ENCODE measurements around the gene EPHA3.

EPHA3 gene

GRCh38 chr3:89061259-89061658 lies 46.2 kb upstream of the EPHA3 start:
- H3K4me2 ChIP-seq (ENCODE audit: low read depth, low read length, poor library complexity, severe bottlenecking), result no peak overlapping the region
- no peak overlapping the region for H3K9ac ChIP-seq (ENCODE audit: low read depth, low read length, poor library complexity, severe bottlenecking)
- TF ChIP-seq CTCF (conservative IDR thresholded peaks at IDR 0.05; ENCODE audit: low read length) (no peak), EZH2phosphoT487 (IDR thresholded peaks at IDR 0.05; ENCODE audit: borderline replicate concordance) (no peak)
- no peaks in the 10 kb centered on the region for H3K27me3 ChIP-seq (ENCODE audit: insufficient read depth, low read length, poor library complexity, severe bottlenecking)
- H3K4me3 ChIP-seq (ENCODE audit: low read length, poor library complexity, severe bottlenecking), result no peak overlapping the region
- no peaks in the 10 kb centered on the region for H3K79me2 ChIP-seq (ENCODE audit: insufficient read depth, low read length)
- H3K4me1 ChIP-seq (ENCODE audit: insufficient read depth, low read length, poor library complexity, severe bottlenecking), result no peaks in the 10 kb centered on the region
- H3F3A ChIP-seq (ENCODE audit: low read depth), result no peaks in the 10 kb centered on the region
- H3K36me3 ChIP-seq (ENCODE audit: insufficient read depth, low read length), result no peaks in the 10 kb centered on the region
- no peaks in the 10 kb centered on the region for H3K9me3 ChIP-seq (ENCODE audit: insufficient read depth, low read depth, low read length)
- H2AFZ ChIP-seq (ENCODE audit: low read length), result no peak overlapping the region
- no peaks in the 10 kb centered on the region for H4K20me1 ChIP-seq (ENCODE audit: insufficient read depth, low read length, poor library complexity, severe bottlenecking)
- H3K9me2 ChIP-seq (replicated peaks; ENCODE audit: low read depth, low read length), result no peaks in the 10 kb centered on the region

- no peaks in the 10 kb centered on the region for H3K4me1 ChIP-seq (ENCODE audit: insufficient read depth, low read length, poor library complexity, severe bottlenecking)
- TF ChIP-seq CTCF (conservative IDR thresholded peaks at IDR 0.05; ENCODE audit: low read length) (no peak), EZH2phosphoT487 (IDR thresholded peaks at IDR 0.05; ENCODE audit: borderline replicate concordance) (no peak)
- no peaks in the 10 kb centered on the region for H3K27me3 ChIP-seq (ENCODE audit: insufficient read depth, low read length, poor library complexity, severe bottlenecking)
- no peak overlapping the region for H3K4me2 ChIP-seq (ENCODE audit: low read depth, low read length, poor library complexity, severe bottlenecking)
- H4K20me1 ChIP-seq (ENCODE audit: insufficient read depth, low read length, poor library complexity, severe bottlenecking), result no peaks in the 10 kb centered on the region
- no peaks in the 10 kb centered on the region for H3K9me3 ChIP-seq (ENCODE audit: insufficient read depth, low read depth, low read length)
- H3K36me3 ChIP-seq (ENCODE audit: insufficient read depth, low read length), result no peaks in the 10 kb centered on the region
- H3K9me2 ChIP-seq (replicated peaks; ENCODE audit: low read depth, low read length), result no peaks in the 10 kb centered on the region
- no peak overlapping the region for H2AFZ ChIP-seq (ENCODE audit: low read length)
- no peak overlapping the region for H3K4me3 ChIP-seq (ENCODE audit: low read length, poor library complexity, severe bottlenecking)
- H3K9ac ChIP-seq (ENCODE audit: low read depth, low read length, poor library complexity, severe bottlenecking), result no peak overlapping the region
- H3K79me2 ChIP-seq (ENCODE audit: insufficient read depth, low read length), result no peaks in the 10 kb centered on the region
- H3F3A ChIP-seq (ENCODE audit: low read depth), result no peaks in the 10 kb centered on the region
Measured at GRCh38 chr3:89067736-89068135, 39.7 kb upstream of the EPHA3 start.

- TF ChIP-seq CTCF (conservative IDR thresholded peaks at IDR 0.05; ENCODE audit: low read length) (no peak), EZH2phosphoT487 (IDR thresholded peaks at IDR 0.05; ENCODE audit: borderline replicate concordance) (no peak)
- Histone ChIP-seq H2AFZ (ENCODE audit: low read length) (no peak overlapping the region), H3K9ac (ENCODE audit: low read depth, low read length, poor library complexity, severe bottlenecking) (no peak overlapping the region), H4K20me1 (ENCODE audit: insufficient read depth, low read length, poor library complexity, severe bottlenecking) (no peaks in the 10 kb centered on the region), H3K4me1 (ENCODE audit: insufficient read depth, low read length, poor library complexity, severe bottlenecking) (no peaks in the 10 kb centered on the region), H3K79me2 (ENCODE audit: insufficient read depth, low read length) (no peaks in the 10 kb centered on the region), H3K4me2 (ENCODE audit: low read depth, low read length, poor library complexity, severe bottlenecking) (no peak overlapping the region), H3K4me3 (ENCODE audit: low read length, poor library complexity, severe bottlenecking) (no peak overlapping the region), H3K9me2 (replicated peaks; ENCODE audit: low read depth, low read length) (no peaks in the 10 kb centered on the region), H3K9me3 (ENCODE audit: insufficient read depth, low read depth, low read length) (no peaks in the 10 kb centered on the region), H3K36me3 (ENCODE audit: insufficient read depth, low read length) (no peaks in the 10 kb centered on the region), H3K27me3 (ENCODE audit: insufficient read depth, low read length, poor library complexity, severe bottlenecking) (no peaks in the 10 kb centered on the region), H3F3A (ENCODE audit: low read depth) (no peaks in the 10 kb centered on the region)
Measured at GRCh38 chr3:89072642-89073041, 34.8 kb upstream of the EPHA3 start.
